NB4 (cell line): ENCODE results near the gene IP6K2.

ENCODE experiments used
- CTCF ChIP-seq: IDR thresholded peaks from one replicate; pipeline ENCODE4 v1.5.1; 2012; ENCODE audit warnings: low read depth, low read length
- POLR2A ChIP-seq: IDR thresholded peaks from 2 replicates; pipeline ENCODE4 v1.6.1; 2011; ENCODE audit warnings: mild to moderate bottlenecking; ENCODE audit not compliant: insufficient read length; ENCODE audit errors: extremely low read depth

- TF ChIP-seq CTCF (no peak), POLR2A (no peak)
Measured at GRCh38 chr3:48711727-48712126, 5.3 kb downstream of the IP6K2 start.
